Esophagus muscularis mucosa (tissue), 4 donors: ENCODE results near the gene SLC26A6.

ENCODE experiments used
- EP300 ChIP-seq: sonication (generic); formaldehyde crosslinking; IDR thresholded peaks from one replicate; pipeline ENCODE4 v1.6.1; 2017; ENCODE audit warnings: antibody characterized with exemption
- POLR2A ChIP-seq: fragments of 450-650 bp; IDR thresholded peaks from one replicate; pipeline ENCODE4 v1.6.1; 2017; ENCODE audit warnings: antibody characterized with exemption, moderate library complexity, mild to moderate bottlenecking, low read depth
- POLR2AphosphoS5 ChIP-seq, 2 donors: sonication (generic); formaldehyde crosslinking; IDR thresholded peaks; one replicate each; pipeline ENCODE4 v1.6.1; 2017; ENCODE audit warnings: antibody characterized with exemption in 2 of 2
- TF ChIP-seq, protein P1 (sequence below), 3 experiments: fragments of 200-600 bp in 2 of 3; fragments of 450-650 bp in 1 of 3; sonication (generic) in 2 of 3; IDR thresholded peaks; one replicate each; pipeline ENCODE4 v1.5.1; 2017 to 2019; ENCODE audit warnings: antibody characterized with exemption in 3 of 3, mild to moderate bottlenecking in 2 of 3, moderate library complexity in 1 of 3

GRCh38 chr3:48642605-48643004 lies 7.3 kb upstream of the SLC26A6 start:
- TF ChIP-seq, protein P1, sequence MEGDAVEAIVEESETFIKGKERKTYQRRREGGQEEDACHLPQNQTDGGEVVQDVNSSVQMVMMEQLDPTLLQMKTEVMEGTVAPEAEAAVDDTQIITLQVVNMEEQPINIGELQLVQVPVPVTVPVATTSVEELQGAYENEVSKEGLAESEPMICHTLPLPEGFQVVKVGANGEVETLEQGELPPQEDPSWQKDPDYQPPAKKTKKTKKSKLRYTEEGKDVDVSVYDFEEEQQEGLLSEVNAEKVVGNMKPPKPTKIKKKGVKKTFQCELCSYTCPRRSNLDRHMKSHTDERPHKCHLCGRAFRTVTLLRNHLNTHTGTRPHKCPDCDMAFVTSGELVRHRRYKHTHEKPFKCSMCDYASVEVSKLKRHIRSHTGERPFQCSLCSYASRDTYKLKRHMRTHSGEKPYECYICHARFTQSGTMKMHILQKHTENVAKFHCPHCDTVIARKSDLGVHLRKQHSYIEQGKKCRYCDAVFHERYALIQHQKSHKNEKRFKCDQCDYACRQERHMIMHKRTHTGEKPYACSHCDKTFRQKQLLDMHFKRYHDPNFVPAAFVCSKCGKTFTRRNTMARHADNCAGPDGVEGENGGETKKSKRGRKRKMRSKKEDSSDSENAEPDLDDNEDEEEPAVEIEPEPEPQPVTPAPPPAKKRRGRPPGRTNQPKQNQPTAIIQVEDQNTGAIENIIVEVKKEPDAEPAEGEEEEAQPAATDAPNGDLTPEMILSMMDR (IDR thresholded peaks at IDR 0.05): no peak
- no peak for TF ChIP-seq POLR2A
- no peak for TF ChIP-seq POLR2AphosphoS5 (IDR thresholded peaks at IDR 0.05)
- no peak for TF ChIP-seq EP300
